GM19193 (cell line): Measurements from ENCODE around the gene FAM107A.

Source experiments
- POLR2A ChIP-seq: IDR thresholded peaks from 4 replicates; pipeline ENCODE4 v1.6.1; 2011; ENCODE audit not compliant: insufficient read depth, insufficient read length; ENCODE audit errors: extremely low read depth

The FAM107A gene

GRCh38 chr3:58536501-58537411, 40.4 kb downstream of the FAM107A start, which contains the start of gene ACOX2:
ACOX2 (minus strand) TSS chr3:58537190; CDS start chr3:58535106, 2,084 bp downstream.
- no peak for TF ChIP-seq POLR2A

DNA sequence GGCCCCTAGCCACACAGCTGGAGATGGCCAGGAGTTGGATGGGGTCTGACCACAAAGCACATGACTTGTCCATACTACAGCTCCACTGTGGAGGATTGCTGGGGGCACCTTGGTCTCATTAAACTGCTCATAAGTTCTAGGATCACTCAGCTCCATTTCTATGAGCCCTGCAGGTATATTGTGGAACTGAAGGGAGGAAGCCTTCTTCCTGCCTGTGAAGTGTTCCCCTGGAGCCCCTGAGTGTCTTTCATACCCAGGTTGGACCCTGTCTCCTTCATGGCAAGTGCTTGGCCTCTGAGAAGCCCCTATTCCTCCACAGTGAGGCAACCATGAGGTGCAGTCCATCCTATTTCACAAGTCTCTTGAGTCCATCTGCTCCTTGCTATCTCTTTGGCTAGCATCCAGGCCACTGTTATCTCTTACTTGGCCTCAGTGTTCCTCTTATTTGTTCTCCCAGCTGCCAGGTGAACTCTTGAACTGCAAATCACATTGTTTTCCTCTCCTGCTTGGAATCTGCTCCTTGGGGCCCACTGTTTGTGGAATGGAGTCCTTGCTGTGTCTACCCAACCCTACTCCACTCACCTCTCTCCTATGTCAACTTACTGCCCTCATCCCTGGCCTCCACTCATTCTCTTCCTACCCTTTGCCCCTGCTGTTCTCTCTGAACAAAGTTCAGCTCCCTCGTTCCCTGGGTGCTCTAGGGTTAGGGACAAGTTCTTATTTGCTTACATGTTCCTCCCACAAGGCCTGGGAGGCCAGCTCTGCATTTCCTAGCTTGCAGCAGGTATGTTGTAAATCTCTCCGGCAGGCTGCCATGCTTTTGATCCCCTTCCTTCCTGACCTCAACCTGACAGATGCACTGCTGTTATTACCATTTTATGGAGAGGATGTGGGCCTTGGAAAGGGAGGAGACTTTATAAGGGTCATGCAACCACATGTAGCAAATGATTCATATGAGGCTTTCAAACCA, 41.4 kb downstream of the FAM107A start:
- no peak for TF ChIP-seq POLR2A

GRCh38 chr3:58534592-58535494, 42.3 kb downstream of the FAM107A start:
- no peak for TF ChIP-seq POLR2A

DNA sequence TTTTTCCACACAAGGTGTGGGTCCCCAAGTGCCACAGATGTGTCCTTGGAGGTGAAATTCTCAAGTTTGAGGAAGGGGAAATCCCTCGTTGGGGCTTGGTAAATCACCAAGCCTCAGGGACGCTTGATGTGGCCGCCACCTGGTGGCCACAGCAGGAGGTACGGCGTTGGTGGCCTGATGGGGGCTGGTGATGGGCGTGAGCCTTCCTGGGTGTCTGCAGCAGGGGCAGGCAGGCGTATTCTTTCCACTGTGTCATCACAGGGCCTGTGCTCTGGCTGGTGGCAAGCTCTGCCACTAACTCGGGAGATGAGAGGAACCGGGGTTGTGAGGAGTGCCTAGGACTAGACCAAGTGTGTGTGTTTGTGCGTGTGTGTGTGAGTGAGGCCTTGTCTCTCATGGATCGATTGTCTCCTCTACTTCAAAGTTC, 44.4 kb downstream of the FAM107A start:
- TF ChIP-seq POLR2A = no peak

DNA sequence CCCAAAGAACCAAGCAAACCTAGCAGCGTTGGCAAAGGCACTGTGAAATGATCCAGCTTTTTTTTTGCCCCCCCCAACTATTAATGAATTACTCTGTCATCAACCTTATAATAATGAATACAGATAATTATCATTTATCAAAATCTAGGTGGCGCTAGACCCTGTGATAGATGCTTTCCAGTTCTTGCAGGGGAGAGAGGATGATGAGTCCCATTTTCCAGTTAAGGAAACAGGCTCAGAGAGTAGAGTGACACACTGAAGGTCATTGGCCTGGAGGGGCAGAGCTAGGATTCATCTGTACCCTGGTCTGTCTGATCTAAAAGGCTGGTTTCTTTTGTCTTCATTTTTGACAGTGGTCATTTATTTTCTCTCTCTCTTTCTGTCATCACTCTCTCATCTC, 45.2 kb downstream of the FAM107A start:
- TF ChIP-seq POLR2A = no peak

DNA sequence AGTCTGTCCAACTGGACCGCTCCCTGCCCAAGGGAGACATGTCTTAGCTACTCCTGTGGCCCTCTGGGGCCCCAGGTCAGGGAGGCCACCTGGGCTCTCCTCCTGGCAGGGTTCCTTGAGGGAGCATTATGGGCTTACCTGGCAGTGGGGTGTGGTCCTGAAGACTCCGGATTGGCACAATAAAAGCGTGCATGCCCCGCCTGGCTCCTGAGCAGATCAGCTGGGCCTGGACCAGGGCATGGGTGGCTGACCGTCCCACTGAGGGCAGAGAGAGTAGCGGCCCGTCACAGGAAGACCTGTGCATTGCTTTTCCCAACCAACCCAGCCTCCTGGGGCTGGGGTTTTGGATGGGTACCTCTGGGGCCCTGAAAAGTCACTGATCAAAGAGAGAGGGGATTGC, 45.6 kb downstream of the FAM107A start:
- TF ChIP-seq POLR2A = no peak

DNA sequence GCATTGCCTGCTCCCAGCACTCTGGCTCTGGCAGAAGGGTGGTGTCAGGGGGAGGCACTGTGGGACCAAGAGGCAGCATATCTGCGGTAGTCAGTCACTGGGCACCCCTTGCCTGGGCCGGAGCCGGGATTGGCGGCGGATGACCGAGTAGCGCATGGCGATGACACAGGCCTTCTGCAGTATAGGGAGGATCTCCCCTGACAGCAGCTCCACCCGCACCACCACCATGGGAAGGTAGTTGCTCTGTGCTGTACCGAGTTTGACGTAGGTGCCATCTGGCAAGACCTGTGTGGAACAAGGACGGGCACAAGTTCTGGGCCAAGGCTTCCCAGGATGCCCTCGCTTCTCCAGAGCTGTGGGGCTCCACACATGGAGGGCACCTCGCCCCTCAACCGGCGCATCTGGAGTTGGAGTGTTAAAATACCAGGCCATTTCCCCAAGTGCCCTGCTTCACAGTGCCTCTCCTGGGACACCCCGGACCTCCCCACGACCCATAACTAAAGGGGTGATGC, 46.8 kb downstream of the FAM107A start:
- TF ChIP-seq POLR2A = no peak

DNA sequence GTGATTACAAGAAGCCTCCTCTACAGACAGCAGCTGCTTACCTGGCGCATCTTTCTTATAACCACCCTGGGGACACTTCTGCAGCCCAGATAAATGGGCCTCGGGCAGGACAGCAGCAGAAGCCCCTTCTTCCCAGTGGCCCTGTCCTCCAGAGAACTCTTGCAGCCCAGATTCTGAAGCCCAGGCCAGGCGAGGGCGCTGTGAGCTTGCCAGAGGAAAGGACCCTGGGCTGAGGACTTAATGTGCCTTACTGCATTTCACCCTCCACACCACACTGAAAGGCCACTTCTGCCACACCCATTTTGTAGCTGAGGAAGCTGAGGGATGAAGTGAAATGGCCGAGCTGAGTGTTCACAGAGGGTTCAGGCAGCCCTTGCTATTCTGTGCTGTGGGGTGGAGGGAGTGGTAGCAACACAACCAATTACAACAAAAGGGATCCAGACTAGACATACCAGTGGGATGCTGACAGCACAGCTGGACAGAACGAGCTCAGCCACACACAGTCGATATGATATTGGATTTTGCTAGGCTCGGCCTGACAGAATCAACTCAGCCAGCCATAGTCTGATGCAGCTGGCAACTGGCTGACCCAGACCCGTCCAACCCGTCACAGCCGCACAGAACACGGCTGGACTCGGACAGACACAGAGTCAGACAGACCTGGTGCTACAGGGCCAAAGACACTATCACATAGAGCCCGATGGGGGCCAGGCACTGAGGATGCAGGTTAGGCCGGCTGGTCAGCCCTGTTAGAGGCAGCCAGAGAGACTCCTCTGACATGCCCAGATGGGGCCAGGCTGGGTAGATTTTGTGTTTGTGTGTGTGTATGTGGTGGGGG, 47.5 kb downstream of the FAM107A start:
- TF ChIP-seq POLR2A = no peak

DNA sequence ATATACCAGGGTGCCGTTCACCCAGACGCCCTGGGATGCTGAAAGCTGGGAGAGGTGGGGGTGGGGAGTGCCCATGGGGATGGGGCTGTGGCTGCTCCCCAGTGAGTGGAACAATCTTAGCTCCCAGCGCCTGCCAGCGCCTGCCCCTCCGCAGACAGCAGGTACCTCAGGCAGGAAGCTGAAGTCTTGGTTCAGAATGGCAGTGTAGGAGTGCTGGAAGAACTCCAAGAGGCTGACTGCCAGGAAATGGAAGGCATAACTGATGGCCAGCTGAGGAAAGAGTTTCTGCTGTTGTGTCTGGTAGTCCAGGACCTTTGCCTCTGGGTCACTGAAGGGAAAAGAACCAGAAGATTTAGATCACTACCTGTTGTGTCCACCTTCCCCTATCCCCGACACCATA, 48.6 kb downstream of the FAM107A start:
- no peak for TF ChIP-seq POLR2A

- TF ChIP-seq POLR2A = no peak
These were observed 50.7 kb downstream of the FAM107A start for GRCh38 chr3:58526515-58526957.

DNA sequence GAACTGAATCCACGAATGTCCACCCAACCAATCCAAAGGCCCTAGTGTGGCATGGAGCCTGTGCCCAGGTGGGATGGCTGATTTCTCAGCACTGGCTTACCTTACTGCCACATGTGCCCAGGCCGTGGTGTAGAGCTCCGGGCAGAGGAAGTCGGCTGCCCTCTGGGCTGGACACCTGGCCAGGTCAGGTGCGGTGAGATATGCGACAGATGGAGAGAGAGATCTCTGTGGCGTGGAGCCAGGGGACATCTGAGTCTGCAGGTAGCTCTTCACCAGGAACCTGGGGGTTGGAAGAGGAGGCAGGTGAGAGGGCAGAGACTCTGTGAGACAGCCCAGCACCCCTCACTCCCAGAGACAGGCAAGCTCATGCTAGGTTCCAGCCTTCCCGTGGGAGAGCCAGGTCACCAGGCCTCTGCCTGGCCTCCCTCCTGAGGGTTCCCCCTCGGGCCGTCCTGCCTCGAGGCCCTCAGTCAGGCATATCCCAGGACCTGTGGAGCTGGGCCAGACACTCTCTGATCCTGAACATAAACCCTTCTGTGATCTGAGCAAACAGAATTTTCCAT, 52.8 kb downstream of the FAM107A start:
- no peak for TF ChIP-seq POLR2A

- TF ChIP-seq POLR2A = no peak
These were observed 54.3 kb downstream of the FAM107A start for GRCh38 chr3:58522759-58523425.

DNA sequence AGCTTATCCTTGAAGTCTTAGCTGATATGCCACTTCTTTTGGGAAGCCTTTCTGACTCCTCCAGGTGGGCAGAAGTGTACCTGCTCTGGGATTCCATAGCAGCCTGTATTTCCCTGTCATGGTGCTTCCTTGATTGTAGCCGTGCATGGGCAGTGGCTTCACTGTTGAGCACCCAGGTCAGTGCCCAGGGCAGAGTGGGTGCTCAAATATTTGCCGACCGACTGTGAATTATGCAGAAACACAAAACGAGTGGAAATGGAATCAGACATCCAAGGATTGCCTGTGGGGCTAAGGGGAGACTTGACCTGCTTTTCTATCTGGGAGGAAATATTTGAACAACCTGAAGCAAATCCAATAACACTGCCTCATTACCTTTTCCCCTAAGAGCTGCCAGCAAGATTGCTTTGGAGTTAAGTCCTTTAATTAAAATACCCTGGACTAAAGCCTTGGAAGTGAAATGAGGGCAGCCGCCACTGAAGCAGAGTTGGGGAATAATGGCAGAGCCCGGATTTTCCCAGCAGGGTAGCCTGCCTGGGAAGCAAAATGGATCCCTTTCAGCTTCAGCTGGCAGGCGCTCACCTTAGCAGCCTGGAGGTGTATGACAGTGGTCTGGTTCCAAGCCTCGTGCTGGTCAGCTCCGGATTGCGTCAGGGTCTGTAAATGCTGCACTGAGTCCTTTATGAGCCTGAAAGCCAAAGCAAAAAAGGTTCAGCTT, 55.1 kb downstream of the FAM107A start:
- no peak for TF ChIP-seq POLR2A
